Activated CD4-positive, alpha-beta T cell treated with anti-CD3 and anti-CD28 coated beads, Interleukin-2, Interleukin-4, amounts not matched to agents 100 ng/mL and 50 ng/mL, durations not matched to agents 16 hours and 8 hours (primary cell): ENCODE data around the gene ZNF12.
"Not testable (repeated sequence)": the region's sequence is repeated elsewhere in the genome, so short reads cannot be mapped to it uniquely, and the experiment has no call there.

Experiments
- DNase-seq: peaks from one replicate; pipeline ENCODE4 v3.0.0-alpha.2; 2020; ENCODE audit warnings: low spot score

Gene ZNF12

DNA sequence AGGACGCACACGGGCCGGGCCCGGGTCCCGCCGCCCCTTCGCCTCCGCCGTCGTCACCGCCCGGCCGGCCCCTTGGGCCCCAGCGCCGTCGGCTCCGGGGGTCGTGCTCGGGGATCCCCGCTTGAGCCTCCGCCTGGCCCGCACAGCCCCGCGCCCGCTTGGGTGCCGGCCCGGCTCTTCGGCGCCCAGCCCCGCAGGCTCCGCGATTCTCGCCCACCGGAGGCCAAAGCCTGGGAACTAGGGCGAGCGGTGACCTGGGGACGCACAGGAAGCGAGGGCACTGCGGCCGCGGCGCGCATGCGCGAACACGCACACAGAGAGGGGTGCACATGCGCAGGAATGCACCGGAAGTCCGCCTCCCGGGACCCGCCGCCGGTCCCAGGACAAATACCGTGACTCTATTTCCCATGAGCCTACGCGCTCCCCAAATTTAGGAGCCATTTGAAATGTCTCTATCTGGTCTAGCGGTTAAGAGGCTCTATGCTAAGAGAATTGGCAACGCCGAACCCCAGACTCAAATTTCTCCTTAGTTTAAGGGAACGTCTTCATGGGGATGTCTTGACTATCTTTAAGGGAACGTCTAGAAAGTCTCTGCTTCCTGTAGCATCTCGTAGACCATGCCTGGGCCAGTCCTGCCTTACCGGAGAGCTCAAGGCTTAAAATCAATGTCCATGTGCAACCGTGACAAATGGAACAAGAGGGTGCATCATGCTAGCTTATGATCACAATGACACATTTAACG lies at the start of gene ZNF12:
Gene ZNF12 (minus strand): TSS at position 282 of the 742 bp plus-strand sequence. CDS start 1,774 bp downstream, outside the sequence.
- peak; percentile 96 for DNase-seq

DNA sequence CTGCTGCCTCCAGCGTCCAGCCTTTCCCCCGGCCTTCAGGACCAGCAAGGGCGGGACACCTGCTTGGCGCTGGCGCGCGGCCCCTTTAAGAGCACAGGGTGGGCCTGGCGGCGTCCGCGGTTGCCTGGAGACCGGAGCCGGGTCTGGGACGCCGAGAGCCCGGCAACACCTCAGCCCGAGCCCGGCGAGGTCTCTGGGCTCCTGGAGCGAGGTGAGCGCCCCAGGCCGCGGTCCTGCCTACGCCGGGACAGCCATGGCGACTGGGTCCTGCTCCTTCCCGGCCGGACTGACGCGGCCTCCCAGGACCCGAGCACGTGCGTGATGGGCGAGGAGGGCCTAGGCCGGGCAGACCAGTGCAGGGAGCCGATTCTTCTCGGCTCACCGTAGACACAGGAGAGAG lies 47.2 kb upstream of the ZNF12 start, which contains the start of gene RSPH10B2:
Gene RSPH10B2 (plus strand): TSS at position 140 of the 400 bp plus-strand sequence. CDS start 3,575 bp downstream, outside the sequence.
- DNase-seq, result not testable (repeated sequence)

DNA sequence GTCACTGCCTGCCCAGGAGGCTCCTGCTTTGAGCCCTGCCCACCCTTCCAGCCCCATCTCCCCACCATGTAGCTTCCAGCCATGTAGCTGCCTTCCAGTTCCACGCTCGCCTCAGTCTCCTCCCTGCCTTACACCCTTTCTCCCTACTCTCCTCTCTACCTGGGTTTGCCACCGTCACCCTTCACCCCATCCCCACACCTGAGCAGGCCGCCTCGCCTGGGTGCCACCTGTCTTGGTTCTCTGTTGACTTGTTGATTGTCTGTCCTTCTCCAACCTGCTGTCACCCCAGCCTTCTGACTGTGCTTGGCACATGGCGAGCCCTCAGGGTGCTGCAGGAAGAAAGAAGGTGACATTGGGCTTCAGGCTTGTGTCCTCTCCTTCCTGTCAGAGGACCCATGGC lies 43.4 kb upstream of the ZNF12 start:
- DNase-seq, result not testable (repeated sequence)

DNA sequence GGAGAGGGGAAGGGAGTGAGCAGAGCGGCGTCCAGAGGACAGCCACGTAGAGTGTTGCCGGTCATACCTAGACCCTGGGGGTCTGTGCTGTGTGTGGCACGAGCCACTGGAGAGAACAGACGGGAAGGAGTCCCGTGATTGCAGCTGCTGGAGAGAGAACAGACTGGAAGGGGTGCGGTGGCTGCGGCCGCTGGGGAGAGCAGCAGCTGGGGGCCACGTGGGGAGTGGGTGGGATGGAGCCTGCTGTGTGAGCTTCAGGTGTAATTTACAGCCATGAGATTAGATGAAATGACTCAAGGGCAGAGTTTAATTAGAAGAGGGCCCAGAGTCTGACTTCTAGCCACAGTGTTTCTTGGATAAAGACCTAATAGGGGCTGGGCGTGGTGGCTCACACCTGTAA lies 42.6 kb upstream of the ZNF12 start:
- not testable (repeated sequence) for DNase-seq

DNA sequence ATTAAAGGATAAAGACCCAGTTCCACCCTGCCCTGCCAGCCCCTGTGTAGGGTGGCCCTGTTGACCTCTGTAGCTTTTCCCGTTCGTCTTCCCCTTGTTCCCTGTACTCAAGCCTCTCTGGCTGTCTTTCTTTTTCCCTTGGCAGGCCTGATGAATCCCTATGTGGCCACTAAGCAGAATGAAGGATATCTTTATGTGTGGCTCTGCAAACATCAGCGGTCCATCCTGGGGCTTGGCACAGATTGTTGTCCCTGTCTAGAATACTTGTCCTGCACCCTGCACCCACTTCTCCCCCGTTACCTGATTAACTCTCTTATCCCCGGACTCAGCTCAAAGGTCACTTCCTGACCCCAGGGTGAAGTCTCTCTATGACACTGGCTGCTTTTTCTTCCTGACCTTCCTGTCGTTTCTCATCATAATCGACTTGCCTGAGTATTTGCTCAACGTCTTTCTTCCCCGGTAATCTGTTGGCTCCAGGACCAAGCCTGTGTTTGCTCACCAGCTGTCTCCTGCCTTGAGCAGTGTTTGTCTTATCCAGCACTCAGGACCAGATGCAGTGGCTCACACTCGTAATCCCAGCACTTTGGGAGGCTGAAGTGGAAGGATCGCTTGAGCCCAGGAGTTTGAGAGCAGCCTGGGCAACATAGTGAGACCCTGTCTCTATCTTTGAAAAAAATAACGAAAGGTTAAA lies 37.8 kb upstream of the ZNF12 start:
- DNase-seq, result not testable (repeated sequence)

DNA sequence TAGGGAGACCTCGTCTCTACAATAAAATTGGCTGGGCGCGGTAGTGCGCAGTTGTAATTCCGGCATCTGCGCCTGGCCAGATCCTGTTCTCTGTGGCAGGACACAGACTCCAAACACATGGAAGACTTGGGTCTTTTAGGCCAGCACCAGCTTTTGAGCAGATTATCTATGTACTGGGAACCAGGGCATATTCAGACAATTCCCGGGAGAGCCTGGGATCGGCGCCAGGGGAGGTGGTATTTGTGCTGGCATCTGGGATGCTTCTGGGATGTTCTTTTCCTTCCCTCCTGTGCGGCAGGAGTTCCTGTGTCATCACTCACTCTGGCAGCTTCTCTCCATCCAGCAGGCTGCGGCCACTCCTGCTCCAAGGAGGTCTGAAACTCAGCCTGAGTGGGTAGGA lies 31.7 kb upstream of the ZNF12 start:
- DNase-seq, result not testable (repeated sequence)

DNA sequence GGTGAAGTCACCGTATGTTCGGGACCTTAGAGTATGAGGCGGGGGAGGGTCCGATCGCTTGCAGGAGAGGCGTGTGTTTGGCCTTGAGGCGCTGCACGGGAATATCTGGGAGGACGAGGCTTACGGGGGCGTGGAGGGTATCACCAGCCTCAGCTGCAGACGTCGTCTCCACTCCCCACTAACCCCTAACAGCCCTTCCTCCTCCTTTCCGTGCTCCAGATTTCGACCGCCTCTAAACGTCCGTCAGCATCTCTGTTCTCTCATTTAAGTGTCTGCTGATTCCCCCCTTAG lies 23.5 kb upstream of the ZNF12 start:
- no peak for DNase-seq

DNA sequence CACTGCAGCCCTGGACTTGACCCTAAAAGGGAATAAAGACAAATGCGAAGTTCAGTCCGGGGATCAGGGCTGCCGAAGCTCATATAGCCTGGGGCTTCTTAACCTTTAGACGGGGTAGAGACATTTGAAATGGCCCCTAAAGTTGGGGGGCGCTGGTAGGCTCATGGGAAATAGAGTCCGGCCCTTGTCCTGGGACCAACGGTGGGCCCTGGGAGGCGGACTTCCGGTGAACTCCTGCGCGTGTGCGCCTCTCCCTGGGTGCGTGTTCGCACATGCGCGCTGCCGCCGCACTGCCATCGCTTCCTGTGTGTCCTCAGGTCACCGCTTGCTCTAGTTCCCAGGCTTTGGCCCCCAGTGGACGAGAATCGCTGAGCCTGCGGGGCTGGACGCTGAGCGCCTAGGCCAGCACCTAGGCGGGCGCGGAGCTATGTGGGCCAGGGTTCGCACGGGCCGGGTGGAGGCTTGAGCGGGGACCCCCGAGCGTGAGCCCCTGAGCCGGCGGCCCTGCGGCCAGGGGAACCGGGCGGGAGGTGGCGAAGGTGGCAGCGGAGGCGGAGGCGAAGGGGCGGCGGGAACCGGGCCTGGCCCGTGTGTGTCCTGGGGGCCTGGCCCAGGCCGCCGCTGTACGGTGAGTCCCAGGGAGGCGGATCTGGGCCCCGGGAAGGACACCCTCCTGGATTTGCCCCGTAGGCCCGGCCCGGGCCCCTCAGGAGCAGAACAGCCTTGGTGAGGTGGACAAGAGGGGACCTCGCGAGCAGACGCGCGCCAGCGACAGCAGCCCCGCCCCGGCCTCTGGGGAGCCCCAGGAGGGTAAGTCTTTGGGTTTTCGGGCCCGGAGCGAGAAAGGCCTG lies 23.0 kb upstream of the ZNF12 start:
- peak; percentile 88 for DNase-seq

DNA sequence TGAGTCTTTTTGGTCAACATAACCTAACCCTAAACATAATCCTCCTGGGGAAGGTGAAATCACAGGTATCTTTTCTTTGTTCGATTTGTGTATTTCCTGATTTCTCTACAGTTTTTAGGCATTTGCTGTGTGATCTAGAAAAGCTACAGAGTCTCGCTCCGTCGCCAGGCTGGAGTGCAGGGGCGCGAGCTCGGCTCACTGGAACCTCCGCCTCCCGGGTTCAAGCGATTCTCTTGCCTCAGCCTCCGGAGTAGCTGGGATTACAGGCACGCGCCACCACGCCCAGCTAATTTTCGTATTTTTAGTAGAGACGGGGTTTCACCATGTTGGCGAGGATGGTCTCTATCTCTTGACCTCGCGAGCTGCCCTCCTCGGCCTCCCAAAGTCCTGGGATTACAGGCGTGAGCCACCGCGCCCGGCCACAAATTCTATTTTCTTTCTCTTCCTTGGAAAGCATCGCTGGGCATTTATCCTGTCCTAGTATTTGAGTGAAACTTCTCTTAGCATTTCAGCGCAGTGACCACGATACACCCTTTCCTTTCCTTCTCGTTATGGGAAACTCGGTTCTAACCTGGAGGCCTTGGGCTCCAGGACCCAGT lies 22.2 kb upstream of the ZNF12 start:
- DNase-seq, result not testable (repeated sequence)

DNA sequence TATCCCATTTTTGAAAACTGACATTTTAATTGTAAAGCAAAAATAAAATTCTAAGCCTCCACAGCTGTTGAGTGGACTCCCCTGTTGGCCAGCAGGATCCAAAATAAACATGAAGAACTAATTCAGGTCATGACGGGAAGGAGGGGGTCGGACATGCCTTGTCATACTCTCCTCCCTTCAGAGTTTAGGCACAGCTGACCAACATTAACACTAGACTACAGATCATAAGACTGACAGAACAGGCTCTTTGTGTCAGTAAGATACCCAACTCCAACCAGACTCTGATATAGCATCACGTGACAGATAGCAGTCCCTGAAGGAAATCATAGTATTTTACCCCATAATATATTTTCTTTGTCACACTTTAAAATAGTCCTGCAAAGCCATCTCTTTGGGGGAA lies 20.9 kb upstream of the ZNF12 start:
- DNase-seq, result no peak

DNA sequence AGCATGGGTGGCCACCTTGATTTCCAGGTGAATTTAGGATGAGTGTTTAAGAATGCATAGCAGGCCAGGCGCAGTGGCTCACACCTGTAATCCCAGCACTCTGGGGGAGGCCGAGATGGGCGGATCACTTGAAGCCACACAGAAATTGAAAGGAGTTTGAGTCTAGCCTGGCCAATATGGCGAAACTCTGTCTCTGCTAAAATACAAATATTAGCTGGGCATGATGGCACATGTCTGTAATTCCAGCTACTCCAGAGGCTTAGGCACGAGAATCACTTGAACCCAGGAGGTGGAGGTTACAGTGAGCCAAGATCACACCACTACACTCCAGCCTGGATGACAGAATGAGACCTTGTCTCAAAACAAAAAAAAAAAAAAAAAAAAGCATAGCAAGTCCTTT lies 19.6 kb upstream of the ZNF12 start:
- not testable (repeated sequence) for DNase-seq

DNA sequence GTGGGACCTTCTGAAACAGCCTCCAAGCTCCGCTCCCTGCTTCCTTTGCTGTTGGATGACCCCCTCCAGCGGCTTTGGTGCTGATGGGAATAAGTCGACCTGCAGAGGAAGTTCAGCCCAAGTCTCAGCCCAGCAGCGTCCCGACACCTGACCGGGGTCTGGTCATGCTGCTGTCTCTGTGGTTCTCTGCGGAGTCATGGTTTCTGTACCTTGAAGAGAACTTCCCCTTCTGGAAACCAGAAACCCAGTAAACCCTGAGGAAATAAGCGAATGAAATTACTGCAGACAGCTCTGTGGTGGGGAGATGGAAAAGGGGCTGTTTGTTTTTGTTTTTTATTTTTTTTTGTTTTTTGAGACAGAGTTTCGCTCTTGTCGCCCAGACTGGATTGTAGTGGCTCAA lies 18.3 kb upstream of the ZNF12 start:
- no peak for DNase-seq

DNA sequence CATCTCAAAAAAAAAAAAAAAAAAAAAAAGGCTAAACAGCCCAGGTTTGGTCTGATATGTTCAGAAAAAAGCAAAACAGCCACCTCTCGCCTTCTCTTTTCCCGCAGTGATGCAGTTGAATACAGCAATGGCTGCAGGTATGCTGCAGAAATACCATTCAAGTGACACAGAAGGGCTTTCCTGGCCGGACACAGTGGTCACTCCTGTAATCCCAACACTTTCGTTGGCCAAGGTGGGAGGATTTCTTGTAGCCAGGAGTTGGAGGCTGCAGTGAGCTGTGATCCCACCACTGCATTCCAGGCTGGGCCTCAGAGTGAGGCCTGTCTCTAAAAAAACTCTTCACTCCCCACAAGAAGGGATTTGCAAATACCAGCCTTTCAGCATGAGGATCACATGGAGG lies 17.6 kb upstream of the ZNF12 start:
- DNase-seq, result not testable (repeated sequence)

DNA sequence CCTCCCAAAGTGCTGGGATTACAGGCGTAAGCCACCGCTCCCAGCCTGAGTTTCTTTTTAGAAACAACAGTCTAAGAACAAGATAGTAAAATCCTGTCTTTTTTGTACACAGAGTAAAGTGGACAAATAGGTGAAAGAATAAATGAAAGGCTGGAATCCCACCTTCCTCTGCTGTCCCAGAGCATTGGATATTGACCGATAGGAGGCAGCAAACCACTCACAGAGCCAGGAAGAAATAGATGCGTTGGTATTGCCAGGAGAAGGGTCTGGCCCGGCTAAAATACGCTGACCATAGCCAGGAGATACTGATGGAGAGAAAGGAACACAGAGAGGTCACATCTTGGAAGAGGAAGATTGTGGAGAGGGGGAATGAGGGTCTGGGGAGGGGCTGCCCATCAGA lies 11.4 kb upstream of the ZNF12 start:
- no peak for DNase-seq

DNA sequence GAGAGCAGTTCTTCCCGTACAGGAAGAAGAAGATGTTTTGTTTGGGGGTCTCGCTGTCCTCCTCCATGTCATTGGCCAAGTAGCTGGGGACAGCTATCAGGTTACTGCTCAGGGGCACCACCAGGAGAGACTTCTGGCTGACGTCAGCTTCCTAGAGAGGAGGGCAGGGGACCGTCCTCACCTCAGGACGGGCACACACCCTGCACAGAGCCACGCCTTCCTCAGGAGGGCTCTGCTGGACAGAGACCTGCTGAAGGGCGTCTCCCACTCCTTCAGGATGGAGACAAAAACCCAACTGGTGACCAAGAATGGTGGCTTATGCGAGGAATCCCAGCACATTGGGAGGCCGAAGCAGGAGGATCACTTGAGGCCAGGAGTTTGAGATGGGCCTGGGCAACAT lies 9.2 kb upstream of the ZNF12 start:
- not testable (repeated sequence) for DNase-seq

DNA sequence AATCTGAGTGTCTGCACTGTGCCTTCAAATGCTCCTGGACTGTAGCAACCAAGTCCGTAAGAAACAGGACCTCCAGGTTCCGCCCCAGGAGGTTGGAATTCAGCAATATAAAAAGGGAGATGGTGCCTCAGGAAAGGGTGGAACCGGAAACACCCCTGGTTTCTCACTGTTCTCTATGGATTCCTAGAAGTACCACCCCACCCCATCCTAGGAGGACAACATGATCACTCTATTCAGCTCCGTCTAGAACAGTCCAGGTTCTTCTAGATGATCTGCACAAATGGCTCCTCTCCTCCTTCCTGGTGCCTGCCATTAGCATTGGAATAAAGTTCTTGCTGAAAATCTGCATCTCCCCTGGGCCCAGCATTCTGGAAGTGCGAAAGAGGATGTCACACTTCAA lies 7.6 kb upstream of the ZNF12 start:
- no peak for DNase-seq

DNA sequence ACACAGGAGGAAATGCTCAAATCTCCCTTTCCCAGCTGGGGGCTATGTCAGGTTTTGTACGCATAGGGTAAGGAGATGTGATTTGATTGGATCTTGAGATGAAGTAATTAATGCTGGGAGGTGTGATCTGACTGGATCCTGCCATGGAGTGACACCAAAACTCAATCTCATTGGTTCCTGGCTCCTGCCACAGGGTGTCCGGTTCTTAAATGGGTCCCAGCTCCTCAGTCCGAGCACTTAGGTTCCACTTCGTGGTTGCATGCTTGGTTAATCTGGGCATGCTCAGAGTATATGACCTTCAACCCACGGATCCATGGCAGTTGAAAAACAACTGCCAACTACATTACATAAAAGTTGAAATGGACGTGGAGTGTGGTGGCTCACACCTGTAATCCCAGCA lies 3.1 kb upstream of the ZNF12 start:
- no peak for DNase-seq

DNA sequence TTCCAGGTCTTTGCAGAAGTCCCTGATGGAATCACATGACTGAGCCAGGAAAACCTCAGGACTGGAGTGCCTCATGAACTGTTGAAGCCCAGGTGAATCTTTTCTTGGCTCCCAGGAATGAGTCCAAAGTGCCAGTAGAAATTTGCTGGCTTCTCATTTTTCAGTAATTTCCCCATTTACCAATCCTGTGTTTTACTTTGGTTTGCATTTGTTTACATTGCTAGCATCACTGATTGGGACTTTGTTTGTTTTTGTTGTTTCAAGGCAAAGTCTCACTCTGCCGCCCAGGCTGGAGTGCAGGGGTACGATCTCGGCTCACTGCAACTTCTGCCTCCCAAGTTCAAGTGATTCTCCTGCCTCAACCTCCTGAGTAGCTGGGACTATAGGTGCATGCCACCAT lies 1.6 kb upstream of the ZNF12 start:
- DNase-seq, result no peak

DNA sequence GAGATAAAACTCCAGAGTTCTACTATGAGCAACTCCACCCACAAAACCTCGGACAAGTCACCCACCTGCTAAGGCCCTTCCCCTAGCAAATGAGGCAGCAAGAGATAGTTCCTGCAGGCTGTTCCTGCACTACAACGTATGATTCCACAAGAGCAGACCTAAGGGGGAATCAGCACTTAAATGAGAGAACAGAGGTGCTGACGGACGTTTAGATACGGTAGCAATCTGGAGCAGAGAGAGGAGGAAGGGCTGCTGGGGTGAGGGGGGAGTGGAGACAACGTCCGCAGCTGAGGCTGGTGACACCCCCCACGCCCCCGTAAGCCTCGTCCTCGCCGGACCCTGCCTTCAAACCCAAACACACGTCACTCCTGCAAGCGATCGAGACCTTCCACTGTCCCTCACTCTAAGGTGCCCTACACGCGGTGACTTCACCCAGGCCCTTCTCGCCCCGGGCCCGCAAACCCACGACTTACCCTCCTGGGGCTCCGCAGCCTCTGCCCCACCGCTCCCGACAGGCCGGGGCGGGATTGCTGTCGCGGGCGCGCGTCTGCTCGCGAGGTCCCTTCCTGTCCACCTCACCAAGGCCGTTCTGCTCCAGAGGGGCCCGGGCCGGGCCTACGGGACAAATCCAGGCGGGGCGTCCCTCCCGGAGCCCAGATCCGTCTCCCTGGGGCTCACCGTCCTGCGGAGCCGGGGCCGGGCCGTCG lies 635 bp downstream of the ZNF12 start:
- peak; percentile 13 for DNase-seq

DNA sequence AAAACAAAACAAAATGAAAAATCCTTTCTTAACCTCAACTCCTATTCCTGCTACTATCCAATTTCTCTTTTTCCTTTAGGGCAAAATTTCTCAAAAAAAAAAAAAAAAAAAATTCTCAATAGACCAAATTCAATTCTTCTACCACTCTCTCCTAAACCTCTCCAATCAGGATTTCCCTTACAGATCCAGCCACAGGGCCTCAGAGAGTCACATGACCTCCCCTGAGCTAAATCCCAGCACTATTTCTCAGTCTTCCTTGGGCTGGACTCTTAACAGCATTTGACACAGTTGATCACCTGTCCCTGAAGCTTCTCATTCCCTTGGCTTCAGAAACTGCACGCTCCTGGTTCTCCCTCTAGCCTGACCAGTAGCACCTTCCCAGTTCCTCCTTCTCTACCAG lies 4.9 kb downstream of the ZNF12 start:
- DNase-seq, result no peak

DNA sequence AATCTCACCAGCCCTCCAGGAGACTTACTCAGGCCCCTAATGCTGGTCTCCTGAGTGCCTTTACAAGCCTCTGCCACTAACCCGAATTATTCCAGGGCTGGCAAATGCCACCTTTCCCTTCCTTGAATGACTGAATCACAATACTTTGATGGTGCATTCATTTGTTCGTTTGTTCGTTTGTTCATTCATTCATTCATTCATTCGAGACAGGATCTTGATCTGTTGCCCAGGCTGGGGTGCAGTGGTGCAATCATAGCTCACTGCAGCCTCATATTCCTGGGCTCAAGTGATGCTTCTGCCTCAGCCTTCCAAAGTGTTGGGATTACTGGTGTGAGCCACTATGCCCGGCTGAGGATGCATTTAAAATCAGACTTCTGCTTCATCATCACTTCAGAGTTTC lies 6.0 kb downstream of the ZNF12 start:
- no peak for DNase-seq

DNA sequence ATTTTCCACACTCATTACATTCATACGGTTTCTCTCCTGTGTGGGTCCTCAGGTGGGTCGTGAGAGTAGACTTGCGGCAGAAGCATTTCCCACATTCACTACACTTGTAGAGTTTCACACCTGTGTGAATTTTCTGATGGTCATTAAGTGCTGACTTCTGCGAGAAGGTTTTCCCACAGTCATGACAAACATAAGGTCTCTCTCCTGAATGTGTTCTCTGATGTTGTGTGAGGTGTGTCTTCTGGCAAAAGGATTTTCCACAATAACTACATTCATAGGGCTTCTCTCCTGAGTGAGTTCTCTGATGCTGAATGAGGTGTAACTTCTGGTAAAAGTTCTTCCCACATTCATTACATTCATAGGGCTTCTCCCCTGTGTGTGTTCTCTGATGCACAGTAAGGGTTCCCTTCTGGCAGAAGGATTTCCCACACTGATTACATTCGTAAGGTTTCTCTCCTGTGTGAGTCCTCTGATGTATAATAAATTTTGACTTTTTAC lies 15.1 kb downstream of the ZNF12 start:
- DNase-seq, result no peak
